ENCODE results near the gene SREBF1. TPM values are rescaled to one million over a fixed set of nuclear protein-coding genes. Genes with fewer than 3 reads are reported as not detected.

SREBF1 gene
- total RNA-seq, 2 experiments from 2014 or later = 218 to 229 TPM

GRCh38 chr17:17843096-17843495, 6.3 kb upstream of the SREBF1 start:
- Mint-ChIP-seq H3K4me3 (no peak overlapping the region), H3K4me1 (peaks cover 33% of the 10 kb centered on the region), H3K27ac (peak overlapping the region; percentile 32), H3K27me3 (no peaks in the 10 kb centered on the region), H3K9me3 (no peaks in the 10 kb centered on the region), H3K36me3 (peaks cover 2% of the 10 kb centered on the region)
- POLR2A ChIA-PET = interaction anchor here (3.4 kb wide), 1 partner anchor 24 kb away, joined by 12 read pairs; no protein-coding TSS in a partner anchor
- DNase-seq (no peak), ATAC-seq (ENCODE audit: low read depth) (no peak)

- H3K4me3 Mint-ChIP-seq = no peak overlapping the region
- peaks cover 37% of the 10 kb centered on the region for H3K4me1 Mint-ChIP-seq
- H3K27me3 Mint-ChIP-seq = no peaks in the 10 kb centered on the region
- DNase-seq = no peak
- H3K27ac Mint-ChIP-seq = peak overlapping the region; percentile 58
- H3K36me3 Mint-ChIP-seq = peaks cover 2% of the 10 kb centered on the region
- H3K9me3 Mint-ChIP-seq = no peaks in the 10 kb centered on the region
- no peak for ATAC-seq (ENCODE audit: low read depth)
- POLR2A ChIA-PET = interaction anchor here (0.5 to 3.4 kb wide), 6 partner anchors 8 to 630 kb away, joined by 3 to 31 read pairs (median 8); no protein-coding TSS in a partner anchor
Observed at GRCh38 chr17:17842111-17842876, 5.5 kb upstream of the SREBF1 start.

GRCh38 chr17:17841601-17842025, 4.8 kb upstream of the SREBF1 start:
- no peak overlapping the region for H3K4me3 Mint-ChIP-seq
- no peaks in the 10 kb centered on the region for H3K27me3 Mint-ChIP-seq
- H3K9me3 Mint-ChIP-seq = no peaks in the 10 kb centered on the region
- ATAC-seq (ENCODE audit: low read depth) = no peak
- no peak for DNase-seq
- POLR2A ChIA-PET = interaction anchor here (1.2 to 3.4 kb wide), 6 partner anchors 9 to 29 kb away, joined by 3 to 31 read pairs (median 10); no protein-coding TSS in a partner anchor
- H3K4me1 Mint-ChIP-seq = peaks cover 37% of the 10 kb centered on the region
- peak overlapping the region; percentile 16 for H3K27ac Mint-ChIP-seq
- H3K36me3 Mint-ChIP-seq = peaks cover 2% of the 10 kb centered on the region

- no peak for ATAC-seq (ENCODE audit: low read depth)
- H3K4me1 Mint-ChIP-seq = peaks cover 38% of the 10 kb centered on the region
- POLR2A ChIA-PET = interaction anchor here (1.2 to 3.4 kb wide), 7 partner anchors 9 to 90 kb away, joined by 3 to 31 read pairs (median 7); no protein-coding TSS in a partner anchor
Observed at GRCh38 chr17:17840751-17841591, 4.2 kb upstream of the SREBF1 start.

GRCh38 chr17:17839791-17840707, 3.3 kb upstream of the SREBF1 start:
- Mint-ChIP-seq H3K4me1 (peaks cover 47% of the 10 kb centered on the region), H3K36me3 (peaks cover under 1% of the 10 kb centered on the region), H3K27me3 (no peaks in the 10 kb centered on the region), H3K4me3 (peak overlapping the region; percentile 82), H3K9me3 (no peaks in the 10 kb centered on the region), H3K27ac (peak overlapping the region; percentile 92)
- peak; percentile 92 for DNase-seq
- POLR2A ChIA-PET = interaction anchor here (1.2 to 11.5 kb wide), 8 partner anchors 10 to 89 kb away, joined by 5 to 327 read pairs (median 14); no protein-coding TSS in a partner anchor
- peak; percentile 70 for ATAC-seq (ENCODE audit: low read depth)

More at GRCh38 chr17:17840751-17841591, 4.2 kb upstream of the SREBF1 start:
- peak overlapping the region; percentile 73 for H3K4me3 Mint-ChIP-seq
- H3K36me3 Mint-ChIP-seq = no peaks in the 10 kb centered on the region
- DNase-seq = no peak
- no peaks in the 10 kb centered on the region for H3K9me3 Mint-ChIP-seq
- H3K27me3 Mint-ChIP-seq = no peaks in the 10 kb centered on the region
- peak overlapping the region; percentile 91 for H3K27ac Mint-ChIP-seq

GRCh38 chr17:17837966-17838962, 1.5 kb upstream of the SREBF1 start:
- POLR2A ChIA-PET = interaction anchor here (1.2 to 11.5 kb wide), 3 partner anchors 13 to 165 kb away, joined by 3 to 327 read pairs (median 260); no protein-coding TSS in a partner anchor
- DNase-seq = no peak
- H3K4me1 Mint-ChIP-seq = peaks cover 61% of the 10 kb centered on the region
- H3K4me3 Mint-ChIP-seq = peak overlapping the region; percentile 92
- H3K9me3 Mint-ChIP-seq = no peaks in the 10 kb centered on the region
- H3K27me3 Mint-ChIP-seq = no peaks in the 10 kb centered on the region
- ATAC-seq (ENCODE audit: low read depth) = no peak
- peaks cover 14% of the 10 kb centered on the region for H3K36me3 Mint-ChIP-seq
- H3K27ac Mint-ChIP-seq = peak overlapping the region; percentile 92

- H3K36me3 Mint-ChIP-seq = peaks cover 14% of the 10 kb centered on the region
- no peak for ATAC-seq (ENCODE audit: low read depth)
- H3K27ac Mint-ChIP-seq = peak overlapping the region; percentile 92
- no peak for DNase-seq
- H3K27me3 Mint-ChIP-seq = no peaks in the 10 kb centered on the region
- H3K4me1 Mint-ChIP-seq = peaks cover 62% of the 10 kb centered on the region
- POLR2A ChIA-PET = interaction anchor here (1.0 to 11.5 kb wide), 4 partner anchors 14 to 147 kb away, joined by 4 to 327 read pairs (median 138); no protein-coding TSS in a partner anchor
- H3K9me3 Mint-ChIP-seq = no peaks in the 10 kb centered on the region
- peak overlapping the region; percentile 92 for H3K4me3 Mint-ChIP-seq
Observed at GRCh38 chr17:17837380-17837821, 615 bp upstream of the SREBF1 start.

GRCh38 chr17:17836250-17836817, 452 bp downstream of the SREBF1 start:
- DNase-seq = peak; percentile 99

GRCh38 chr17:17835415-17836249, 1.2 kb downstream of the SREBF1 start:
- no peak for ATAC-seq (ENCODE audit: low read depth)
- Mint-ChIP-seq H3K4me3 (peak overlapping the region; percentile 92), H3K9me3 (no peaks in the 10 kb centered on the region), H3K36me3 (peaks cover 19% of the 10 kb centered on the region), H3K4me1 (peaks cover 65% of the 10 kb centered on the region), H3K27me3 (no peaks in the 10 kb centered on the region), H3K27ac (peak overlapping the region; percentile 94)
- DNase-seq = peak; percentile 62
- POLR2A ChIA-PET = interaction anchor here (0.6 to 11.5 kb wide), 19 partner anchors 13 to 163 kb away, joined by 3 to 327 read pairs (median 6); partner anchors contain the start of genes DRC3 and TOM1L2

More at GRCh38 chr17:17836250-17836817, 452 bp downstream of the SREBF1 start:
- Mint-ChIP-seq H3K36me3 (peaks cover 18% of the 10 kb centered on the region), H3K4me1 (peaks cover 69% of the 10 kb centered on the region), H3K4me3 (peak overlapping the region; percentile 92), H3K27me3 (no peaks in the 10 kb centered on the region), H3K27ac (peak overlapping the region; percentile 94), H3K9me3 (no peaks in the 10 kb centered on the region)
- ATAC-seq (ENCODE audit: low read depth) = peak; percentile 68
- POLR2A ChIA-PET = interaction anchor here (0.6 to 11.5 kb wide), 20 partner anchors 13 to 164 kb away, joined by 3 to 327 read pairs (median 6); partner anchors contain the start of genes DRC3 and TOM1L2

- H3K4me1 Mint-ChIP-seq = peaks cover 67% of the 10 kb centered on the region
- ATAC-seq (ENCODE audit: low read depth) = no peak
- H3K27ac Mint-ChIP-seq = peak overlapping the region; percentile 94
- POLR2A ChIA-PET = interaction anchor here (10.2 to 11.5 kb wide), 2 partner anchors 12 to 17 kb away, joined by 260 to 327 read pairs; no protein-coding TSS in a partner anchor
- no peaks in the 10 kb centered on the region for H3K9me3 Mint-ChIP-seq
- peak overlapping the region; percentile 92 for H3K4me3 Mint-ChIP-seq
- peaks cover 19% of the 10 kb centered on the region for H3K36me3 Mint-ChIP-seq
- no peak for DNase-seq
- H3K27me3 Mint-ChIP-seq = no peaks in the 10 kb centered on the region
Observed at GRCh38 chr17:17834974-17835373, 1.8 kb downstream of the SREBF1 start.

Measured in activated naive CD8-positive, alpha-beta T cell treated with anti-CD3 and anti-CD28 coated beads, Interleukin-2, amount 10 ng/mL, durations not matched to agents 7 days and 5 days (primary cell).